Mesothelial cell of epicardium (in vitro differentiated cells): ENCODE measurements around the gene ASB7. TPM values are rescaled to one million over a fixed set of nuclear protein-coding genes. Genes with fewer than 3 reads are reported as not detected.

Experiments used
- DNase-seq, 2 experiments: peaks; one replicate each; pipeline ENCODE4 v3.0.0; 2021; ENCODE audit warnings: low spot score in 2 of 2; ENCODE audit not compliant: unreplicated experiment in 2 of 2
- H3K27ac Mint-ChIP-seq: 2 replicates; pipeline ENCODE4 v1.8.0; 2021; ENCODE audit warnings: mixed read lengths
- H3K27me3 Mint-ChIP-seq: 2 replicates; pipeline ENCODE4 v1.8.0; 2021; ENCODE audit warnings: low read depth, mixed read lengths
- H3K36me3 Mint-ChIP-seq: 2 replicates; pipeline ENCODE4 v1.8.0; 2021; ENCODE audit warnings: mixed read lengths
- H3K4me1 Mint-ChIP-seq: 2 replicates; pipeline ENCODE4 v1.8.0; 2021; ENCODE audit warnings: mixed read lengths
- H3K4me3 Mint-ChIP-seq: 2 replicates; pipeline ENCODE4 v1.8.0; 2021; ENCODE audit warnings: mild to moderate bottlenecking, moderate library complexity, mixed read lengths
- H3K9me3 Mint-ChIP-seq: 2 replicates; pipeline ENCODE4 v1.8.0; 2021; ENCODE audit warnings: mixed read lengths
- total RNA-seq: library from RNA; stranded (reverse); gene quantifications from 3 replicates; pipeline ENCODE4 v1.2.1, GENCODE V29; 2021
- TF ChIP-seq, protein P1 (sequence below): fragments of 200-600 bp; sonication (generic); IDR thresholded peaks from one replicate; pipeline ENCODE4 v1.5.0; 2021; ENCODE audit warnings: antibody characterized with exemption; ENCODE audit not compliant: unreplicated experiment

ASB7 gene
- total RNA-seq, 1 donor from 2014 or later, result 15.5 TPM

DNA sequence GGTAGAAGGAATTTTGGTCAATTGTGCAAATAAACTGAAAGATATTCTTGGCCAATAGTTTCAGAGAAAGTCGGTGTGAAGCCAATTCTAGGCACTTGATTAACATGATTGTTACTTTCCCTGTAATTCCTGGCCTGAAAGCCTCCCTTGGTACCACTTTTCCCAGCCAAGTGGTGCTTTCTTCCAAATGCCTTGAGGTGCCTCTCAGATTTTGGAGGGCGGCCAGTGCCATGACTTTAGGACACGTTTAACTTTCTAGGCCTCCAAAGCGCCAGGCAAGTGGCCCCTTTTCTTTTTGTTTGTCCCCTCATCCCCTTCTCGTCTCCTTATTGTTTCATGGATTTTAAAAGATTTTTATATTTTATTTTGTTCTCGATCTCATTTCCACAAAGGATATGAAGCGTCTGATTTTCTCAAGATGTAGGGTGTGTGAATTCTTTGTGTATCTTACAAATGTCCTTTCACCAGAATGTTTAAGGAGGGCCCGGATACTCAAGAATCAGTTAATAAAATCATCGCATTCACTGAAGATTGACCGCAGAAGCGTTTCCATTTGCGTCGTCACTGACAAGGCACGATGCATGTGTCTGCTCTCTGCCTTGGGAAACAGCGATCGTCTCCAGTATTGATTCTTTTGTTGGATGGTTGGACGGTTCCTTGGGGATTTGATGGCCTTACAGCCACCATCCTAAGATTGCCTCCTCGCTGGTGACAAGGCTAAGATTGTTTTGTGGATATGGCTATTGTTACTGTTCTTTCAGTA, 87.8 kb downstream of the ASB7 start:
- Mint-ChIP-seq H3K36me3 (no peaks in the 10 kb centered on the region), H3K4me3 (no peak overlapping the region), H3K27me3 (peaks cover 15% of the 10 kb centered on the region), H3K4me1 (peaks cover 8% of the 10 kb centered on the region), H3K9me3 (peaks cover 1% of the 10 kb centered on the region), H3K27ac (no peak overlapping the region)
- no peak for DNase-seq
- TF ChIP-seq, protein P1, sequence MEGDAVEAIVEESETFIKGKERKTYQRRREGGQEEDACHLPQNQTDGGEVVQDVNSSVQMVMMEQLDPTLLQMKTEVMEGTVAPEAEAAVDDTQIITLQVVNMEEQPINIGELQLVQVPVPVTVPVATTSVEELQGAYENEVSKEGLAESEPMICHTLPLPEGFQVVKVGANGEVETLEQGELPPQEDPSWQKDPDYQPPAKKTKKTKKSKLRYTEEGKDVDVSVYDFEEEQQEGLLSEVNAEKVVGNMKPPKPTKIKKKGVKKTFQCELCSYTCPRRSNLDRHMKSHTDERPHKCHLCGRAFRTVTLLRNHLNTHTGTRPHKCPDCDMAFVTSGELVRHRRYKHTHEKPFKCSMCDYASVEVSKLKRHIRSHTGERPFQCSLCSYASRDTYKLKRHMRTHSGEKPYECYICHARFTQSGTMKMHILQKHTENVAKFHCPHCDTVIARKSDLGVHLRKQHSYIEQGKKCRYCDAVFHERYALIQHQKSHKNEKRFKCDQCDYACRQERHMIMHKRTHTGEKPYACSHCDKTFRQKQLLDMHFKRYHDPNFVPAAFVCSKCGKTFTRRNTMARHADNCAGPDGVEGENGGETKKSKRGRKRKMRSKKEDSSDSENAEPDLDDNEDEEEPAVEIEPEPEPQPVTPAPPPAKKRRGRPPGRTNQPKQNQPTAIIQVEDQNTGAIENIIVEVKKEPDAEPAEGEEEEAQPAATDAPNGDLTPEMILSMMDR, result no peak

DNA sequence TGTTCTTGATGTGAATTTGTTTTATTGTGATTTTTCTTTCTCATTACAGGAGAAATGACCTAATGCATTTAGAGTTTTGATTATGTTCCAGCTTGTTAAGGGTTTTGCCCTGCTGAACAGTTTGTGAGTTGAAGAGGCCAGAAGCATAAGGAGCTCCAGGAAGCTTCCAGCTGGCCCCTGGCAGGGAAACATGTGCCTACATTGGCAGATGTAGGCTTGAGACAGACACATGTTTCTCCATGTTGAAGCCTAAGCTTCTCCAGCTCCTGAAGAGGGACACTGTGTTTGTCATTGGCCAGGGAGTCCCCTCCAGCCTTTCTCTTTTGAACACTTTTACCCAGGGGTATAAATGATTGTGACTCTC, 88.4 kb downstream of the ASB7 start:
- H3K27ac Mint-ChIP-seq, result no peak overlapping the region
- peaks cover 7% of the 10 kb centered on the region for H3K9me3 Mint-ChIP-seq
- no peaks in the 10 kb centered on the region for H3K36me3 Mint-ChIP-seq
- peaks cover 17% of the 10 kb centered on the region for H3K27me3 Mint-ChIP-seq
- peaks cover 8% of the 10 kb centered on the region for H3K4me1 Mint-ChIP-seq
- no peak for DNase-seq
- H3K4me3 Mint-ChIP-seq, result no peak overlapping the region
- TF ChIP-seq, protein P1, result no peak

DNA sequence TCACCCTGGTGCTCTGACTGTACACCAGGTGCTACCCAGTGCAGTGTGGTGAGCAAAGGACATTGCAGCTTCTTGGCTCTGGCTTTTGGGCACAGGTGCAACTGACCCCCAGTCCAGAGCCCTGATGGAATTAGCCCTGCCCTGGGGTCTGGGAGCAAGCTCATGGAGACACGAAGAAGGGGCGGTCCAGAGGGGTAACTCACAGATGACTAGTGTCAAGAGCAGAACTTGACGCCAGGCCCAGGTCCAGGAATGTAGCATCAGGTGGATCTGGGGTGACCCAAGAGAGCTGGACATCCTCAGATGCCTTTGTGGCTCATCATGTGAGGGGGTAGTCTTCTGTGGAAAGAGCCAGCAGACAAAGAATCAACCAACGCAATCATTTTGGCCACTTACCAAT, 88.9 kb downstream of the ASB7 start:
- H3K4me1 Mint-ChIP-seq, result peaks cover 8% of the 10 kb centered on the region
- TF ChIP-seq, protein P1, result no peak
- DNase-seq, result no peak
- H3K27ac Mint-ChIP-seq, result no peak overlapping the region
- H3K36me3 Mint-ChIP-seq, result no peaks in the 10 kb centered on the region
- H3K9me3 Mint-ChIP-seq, result peaks cover 12% of the 10 kb centered on the region
- no peak overlapping the region for H3K4me3 Mint-ChIP-seq
- peaks cover 19% of the 10 kb centered on the region for H3K27me3 Mint-ChIP-seq

DNA sequence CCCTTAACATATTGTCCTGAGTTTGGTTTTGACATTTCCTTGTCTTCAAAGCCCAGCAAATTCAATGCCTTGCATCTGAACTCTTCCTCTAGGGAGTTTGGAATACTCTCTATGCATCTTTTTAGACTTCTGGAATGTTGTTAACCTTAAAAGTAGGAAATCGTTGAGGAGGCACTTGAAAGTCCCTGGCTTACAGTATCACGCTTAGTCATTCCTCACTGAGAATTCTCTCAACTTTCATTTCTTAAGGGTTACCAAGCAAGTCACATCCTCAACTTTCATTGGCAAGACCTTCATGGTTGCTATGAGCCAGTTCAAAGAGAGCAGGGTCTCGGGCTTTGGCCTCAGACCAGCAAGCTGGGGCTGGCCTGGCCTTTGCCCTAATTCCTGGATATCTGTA, 89.9 kb downstream of the ASB7 start:
- DNase-seq, result no peak
- no peak overlapping the region for H3K4me3 Mint-ChIP-seq
- no peak overlapping the region for H3K27ac Mint-ChIP-seq
- H3K27me3 Mint-ChIP-seq, result peaks cover 22% of the 10 kb centered on the region
- TF ChIP-seq, protein P1, result no peak
- H3K9me3 Mint-ChIP-seq, result peaks cover 21% of the 10 kb centered on the region
- H3K4me1 Mint-ChIP-seq, result peaks cover 8% of the 10 kb centered on the region
- H3K36me3 Mint-ChIP-seq, result no peaks in the 10 kb centered on the region

DNA sequence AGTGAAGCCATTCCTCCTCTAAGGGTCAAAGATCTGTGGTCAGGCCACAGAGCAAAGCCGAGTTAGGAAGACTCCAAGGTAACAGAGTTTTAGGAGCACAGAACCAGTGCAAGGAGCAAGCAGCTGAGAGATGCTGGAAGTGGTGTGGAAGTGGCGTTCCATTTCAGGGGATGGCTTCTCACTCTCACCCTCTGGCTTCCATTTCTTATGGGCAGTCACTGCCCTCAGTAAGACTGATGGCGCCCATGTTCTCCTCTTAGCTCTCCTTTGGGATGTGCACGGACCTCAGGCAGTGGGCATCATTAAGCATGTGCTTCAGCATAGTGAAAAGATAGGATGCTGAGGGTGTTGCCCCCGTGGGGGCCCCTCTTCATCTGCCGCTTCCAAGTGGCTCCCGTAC, 90.3 kb downstream of the ASB7 start:
- H3K27me3 Mint-ChIP-seq, result peaks cover 20% of the 10 kb centered on the region
- peaks cover 8% of the 10 kb centered on the region for H3K4me1 Mint-ChIP-seq
- DNase-seq, result no peak
- TF ChIP-seq, protein P1, result no peak
- H3K27ac Mint-ChIP-seq, result no peak overlapping the region
- peaks cover 23% of the 10 kb centered on the region for H3K9me3 Mint-ChIP-seq
- H3K4me3 Mint-ChIP-seq, result no peak overlapping the region
- H3K36me3 Mint-ChIP-seq, result no peaks in the 10 kb centered on the region
